Panc1 (cell line): ENCODE results near the gene LYSMD4. TPM values are rescaled to one million over a fixed set of nuclear protein-coding genes. Genes with fewer than 3 reads are reported as not detected.

Source experiments
- ATAC-seq: fragments of 200-7000 bp; cut with Tn5 transposase; 2 replicates; pipeline ENCODE4 v1.9.1; 2020; ENCODE audit warnings: mild to moderate bottlenecking, moderate library complexity
- BruUV-seq: library from RNA; stranded (reverse); fragments of 400-500 nt; replicated peaks from 2 replicates; lab custom pipeline; 2021; lab: Mats Ljungman, UMichigan
- CTCF ChIA-PET: fragments of 300-600 bp; sonication (Branson Sonifier 250); formaldehyde crosslinking; loops from one replicate; lab custom pipeline; 2022; ENCODE audit warnings: antibody characterized with exemption; lab: Charles Lee
- POLR2A ChIA-PET: fragments of 300-600 bp; sonication (Branson Sonifier 250); formaldehyde crosslinking; loops from one replicate; lab custom pipeline; 2022; ENCODE audit warnings: antibody characterized with exemption; lab: Charles Lee
- DNase-seq: peaks from one replicate; pipeline ENCODE4 v3.0.0-alpha.2; 2010; ENCODE audit warnings: low read depth, low spot score
- H3K27ac ChIP-seq: 2 replicates; pipeline ENCODE4 v1.5.1; 2011; ENCODE audit warnings: mild to moderate bottlenecking, low read length, inconsistent platforms
- H3K27me3 ChIP-seq: fragments of 200-500 bp; sonication (Bioruptor generic); 2 replicates; pipeline ENCODE4 v1.6.0; 2014; ENCODE audit warnings: low read length, inconsistent platforms; ENCODE audit not compliant: control insufficient read depth, insufficient read depth
- H3K36me3 ChIP-seq: fragments of 200-500 bp; sonication (Bioruptor generic); 2 replicates; pipeline ENCODE4 v1.5.1; 2014; ENCODE audit warnings: inconsistent platforms, mild to moderate bottlenecking, low read length, moderate library complexity; ENCODE audit not compliant: control insufficient read depth, insufficient read depth
- H3K4me1 ChIP-seq: 2 replicates; pipeline ENCODE4 v1.5.1; 2011; ENCODE audit warnings: inconsistent platforms, mild to moderate bottlenecking, low read length, moderate library complexity; ENCODE audit not compliant: control insufficient read depth, insufficient read depth
- H3K4me3 ChIP-seq, 2 experiments: 2 replicates each; pipeline ENCODE4 v1.5.1; 2011 to 2012; ENCODE audit warnings: low read depth in 2 of 2, low read length in 2 of 2, mild to moderate bottlenecking in 2 of 2, inconsistent platforms in 1 of 2, moderate library complexity in 1 of 2
- H3K9me3 ChIP-seq: fragments of 200-500 bp; sonication (Bioruptor generic); 2 replicates; pipeline ENCODE4 v1.5.1; 2014; ENCODE audit warnings: low read depth, mild to moderate bottlenecking, inconsistent platforms, low read length, moderate library complexity; ENCODE audit not compliant: control insufficient read depth, insufficient read depth
- CTCF ChIP-seq: fragments of 450-650 bp; IDR thresholded peaks from 2 replicates; pipeline ENCODE4 v1.5.1; 2017; ENCODE audit warnings: mild to moderate bottlenecking
- POLR2AphosphoS5 ChIP-seq: IDR thresholded peaks from 2 replicates; pipeline ENCODE4 v1.6.1; 2012; ENCODE audit warnings: mild to moderate bottlenecking, low read depth, low read length, moderate library complexity
- REST ChIP-seq, 2 experiments: IDR thresholded peaks; 2 replicates each; pipeline ENCODE4 v1.6.1; 2011 to 2012; ENCODE audit warnings: low read depth in 2 of 2, control low read depth in 1 of 2, low read length in 1 of 2, mild to moderate bottlenecking in 1 of 2, moderate library complexity in 1 of 2; ENCODE audit not compliant: insufficient read depth in 1 of 2
- SIN3A ChIP-seq: IDR thresholded peaks from 2 replicates; pipeline ENCODE4 v1.6.1; 2012; ENCODE audit warnings: low read depth, mild to moderate bottlenecking, low read length, moderate library complexity, borderline replicate concordance; ENCODE audit not compliant: insufficient read depth
- TCF7L2 ChIP-seq: IDR thresholded peaks from 2 replicates; pipeline ENCODE4 v1.6.1; 2011; ENCODE audit warnings: mild to moderate bottlenecking, low read depth, low read length, inconsistent platforms
- in situ Hi-C: cut with HindIII; loops from 2 replicates; pipeline ENCODE4 v1.10.0; 2016; ENCODE audit warnings: low sequenced_read_pairs, low pct_unique_long_range_greater_than_20kb
- intact Hi-C: fragments of 100-400 bp; cut with micrococcal nuclease; formaldehyde crosslinking; loops from one replicate; pipeline ENCODE4 v1.10.0; 2022; ENCODE audit not compliant: unreplicated experiment
- total RNA-seq: library from RNA; stranded (reverse); gene quantifications from one replicate; pipeline ENCODE4 v1.2.1, GENCODE V29; 2021; ENCODE audit not compliant: unreplicated experiment

The LYSMD4 gene
- total RNA-seq, 1 experiment from 2014 or later: 8.9 TPM

DNA sequence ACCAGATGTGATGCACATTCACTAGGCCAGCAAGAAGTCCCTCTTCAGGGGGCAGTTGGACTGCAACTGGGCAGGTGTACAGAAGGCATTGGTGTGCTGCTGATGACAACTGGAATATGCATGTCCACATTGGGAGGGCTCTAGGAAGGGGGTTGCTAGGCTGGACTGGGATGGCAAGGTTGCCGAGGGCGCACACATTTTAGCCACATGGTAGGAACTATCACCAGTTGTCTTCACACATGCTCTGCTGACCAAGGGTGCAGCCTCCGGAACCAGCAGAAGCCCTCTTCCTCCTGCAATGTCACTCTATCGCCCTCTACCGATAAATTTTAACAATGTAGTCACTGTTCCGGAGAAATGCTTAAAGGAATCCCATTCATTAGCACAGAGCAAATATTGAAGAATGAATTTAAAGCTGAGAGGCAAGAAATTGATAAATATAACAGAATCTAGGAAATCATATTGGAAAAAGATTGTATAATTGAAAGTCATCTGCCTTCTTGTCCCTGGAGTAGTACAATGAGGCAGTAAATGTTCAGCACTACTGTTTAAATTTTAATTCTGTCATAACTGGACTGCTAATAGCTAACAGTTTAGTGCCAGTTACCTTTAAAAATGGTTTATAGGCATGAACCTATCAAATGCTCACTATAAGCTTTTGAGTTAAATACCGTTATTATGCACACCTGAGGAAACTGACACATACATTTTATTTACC, 22.6 kb upstream of the LYSMD4 start:
- ChIA-PET CTCF (interaction anchor here (0.6 to 1.7 kb wide), 4 partner anchors 36 to 1242 kb away, joined by 3 to 7 read pairs (median 5); no protein-coding TSS in a partner anchor), POLR2A (no interaction called here)
- no peak for TF ChIP-seq SIN3A
- peak; percentile 91 for TF ChIP-seq CTCF
- DNase-seq (peak; percentile 54), ATAC-seq (peak; percentile 93)
- no peaks in the 10 kb centered on the region for H3K4me1 ChIP-seq
- no peaks in the 10 kb centered on the region for H3K9me3 ChIP-seq
- BruUV-seq: no TSS peak
- in situ Hi-C loops: no loop called here
- no peak overlapping the region for H3K27ac ChIP-seq
- H3K4me3 ChIP-seq: no peak overlapping the region
- H3K36me3 ChIP-seq: no peaks in the 10 kb centered on the region
- no peaks in the 10 kb centered on the region for H3K27me3 ChIP-seq
- intact Hi-C loops: no loop called here

DNA sequence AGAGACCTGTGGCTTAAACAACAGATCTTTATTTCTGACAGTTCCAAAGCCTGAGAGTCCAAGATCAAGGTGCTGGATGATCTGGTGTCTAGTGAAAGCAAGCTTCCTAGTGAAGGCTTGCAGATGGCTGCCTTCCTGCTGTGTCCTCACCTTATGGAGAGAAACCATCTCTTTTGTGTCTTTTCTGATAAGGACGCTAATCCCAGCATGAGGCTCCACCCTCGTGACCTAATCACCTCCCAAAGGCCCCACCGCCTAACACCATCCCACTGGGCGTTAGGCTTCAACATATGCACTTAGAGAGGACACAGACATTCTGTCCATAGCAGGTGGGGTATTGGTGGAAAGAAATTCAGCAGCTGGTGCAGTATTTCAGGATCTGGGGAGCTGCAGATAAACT, 19.8 kb upstream of the LYSMD4 start:
- CTCF ChIA-PET: interaction anchor here (0.6 to 1.7 kb wide), 2 partner anchors 49 to 858 kb away, joined by 4 to 6 read pairs; no protein-coding TSS in a partner anchor
- no peak for ATAC-seq
- intact Hi-C loops: no loop called here

More for the DNA sequence above, 19.8 kb upstream of the LYSMD4 start:
- Histone ChIP-seq H3K36me3 (no peaks in the 10 kb centered on the region), H3K27me3 (no peaks in the 10 kb centered on the region), H3K4me3 (no peak overlapping the region), H3K4me1 (no peaks in the 10 kb centered on the region), H3K27ac (no peak overlapping the region), H3K9me3 (no peaks in the 10 kb centered on the region)
- in situ Hi-C loops: no loop called here
- BruUV-seq: no TSS peak
- no peak for DNase-seq
- TF ChIP-seq POLR2AphosphoS5: no peak
- TF ChIP-seq CTCF: no peak
- no peak for TF ChIP-seq REST (IDR thresholded peaks at IDR 0.05; ENCODE audit: insufficient read depth in 1 of 2, low read depth in 2 of 2, low read length in 1 of 2)
- no peak for TF ChIP-seq SIN3A
- TF ChIP-seq TCF7L2: no peak
- POLR2A ChIA-PET: interaction anchor here (0.6 kb wide), 1 partner anchor 20 kb away, joined by 3 read pairs; the partner anchor contains the start of gene LYSMD4
